ENCODE data around the gene PSG2.
"Not testable (repeated sequence)": the region's sequence is repeated elsewhere in the genome, so short reads cannot be mapped to it uniquely, and the experiment has no call there.

GRCh38 chr19:43107401-43107800, 24.9 kb upstream of the PSG2 start:
- not testable (repeated sequence) for TF ChIP-seq CTCF (IDR thresholded peaks at IDR 0.05; ENCODE audit: poor library complexity); EZH2 (IDR thresholded peaks at IDR 0.05; ENCODE audit: borderline replicate concordance)

Data from hepatocyte (in vitro differentiated cells).